Stimulated activated CD4-positive, alpha-beta T cell treated with anti-CD3 and anti-CD28 coated beads, Interleukin-12 subunit alpha, Interleukin-12 subunit beta, amount 100 ng/mL, for 4 hours (primary cell): ENCODE data around the gene RIMOC1.
"Not testable (repeated sequence)": the region's sequence is repeated elsewhere in the genome, so short reads cannot be mapped to it uniquely, and the experiment has no call there.

ENCODE experiments used
- DNase-seq: peaks from one replicate; pipeline ENCODE4 v3.0.0-alpha.2; 2020

Gene RIMOC1

DNA sequence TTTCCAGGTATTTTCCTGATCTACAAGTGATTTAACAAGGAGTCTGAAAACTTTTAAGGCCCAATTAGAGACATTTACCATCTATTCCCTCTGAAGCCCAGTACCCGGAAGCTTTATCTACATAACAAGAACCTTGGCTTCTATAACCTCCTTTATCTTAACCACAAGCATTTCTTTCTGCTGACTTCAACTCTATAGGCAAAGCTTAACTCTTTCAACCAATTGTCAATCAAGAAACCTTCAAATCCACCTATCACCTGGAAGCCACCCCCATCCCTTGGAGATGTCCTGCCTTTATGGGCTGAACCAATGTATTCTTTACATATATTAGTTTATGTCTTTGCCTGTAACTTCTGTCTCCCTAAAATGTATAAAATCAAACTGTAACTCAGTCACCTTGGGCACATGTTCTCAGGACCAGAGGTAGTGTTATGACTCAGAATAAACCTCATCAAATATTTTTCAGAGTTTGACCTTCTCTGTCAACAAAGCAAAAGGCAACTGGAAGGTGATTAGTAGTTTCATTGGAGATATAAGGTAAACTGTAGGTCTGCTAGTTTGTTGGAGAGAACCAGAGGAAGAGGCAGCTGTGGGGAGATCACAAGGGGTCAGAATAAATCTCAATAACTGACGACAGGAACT is 13.0 kb upstream of the RIMOC1 start:
- no peak for DNase-seq

DNA sequence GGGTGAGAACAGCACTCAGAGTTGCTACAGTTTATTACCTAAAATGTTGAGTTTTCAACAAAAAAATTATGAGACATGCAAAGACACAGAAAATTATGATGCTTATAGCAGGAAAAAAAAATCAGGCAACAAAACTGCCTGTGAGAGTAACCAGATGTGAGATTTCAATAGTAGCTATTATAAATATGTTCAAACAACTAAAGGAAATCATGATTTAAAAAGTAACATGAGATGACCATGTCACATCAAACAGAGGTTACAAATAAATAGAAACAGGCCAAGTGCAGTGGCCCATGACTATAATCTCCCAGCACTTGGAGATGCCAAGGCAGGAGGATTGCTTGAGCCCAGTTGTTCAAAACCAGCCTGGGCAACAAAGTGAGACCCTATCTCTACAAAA is 12.1 kb upstream of the RIMOC1 start:
- DNase-seq: no peak

DNA sequence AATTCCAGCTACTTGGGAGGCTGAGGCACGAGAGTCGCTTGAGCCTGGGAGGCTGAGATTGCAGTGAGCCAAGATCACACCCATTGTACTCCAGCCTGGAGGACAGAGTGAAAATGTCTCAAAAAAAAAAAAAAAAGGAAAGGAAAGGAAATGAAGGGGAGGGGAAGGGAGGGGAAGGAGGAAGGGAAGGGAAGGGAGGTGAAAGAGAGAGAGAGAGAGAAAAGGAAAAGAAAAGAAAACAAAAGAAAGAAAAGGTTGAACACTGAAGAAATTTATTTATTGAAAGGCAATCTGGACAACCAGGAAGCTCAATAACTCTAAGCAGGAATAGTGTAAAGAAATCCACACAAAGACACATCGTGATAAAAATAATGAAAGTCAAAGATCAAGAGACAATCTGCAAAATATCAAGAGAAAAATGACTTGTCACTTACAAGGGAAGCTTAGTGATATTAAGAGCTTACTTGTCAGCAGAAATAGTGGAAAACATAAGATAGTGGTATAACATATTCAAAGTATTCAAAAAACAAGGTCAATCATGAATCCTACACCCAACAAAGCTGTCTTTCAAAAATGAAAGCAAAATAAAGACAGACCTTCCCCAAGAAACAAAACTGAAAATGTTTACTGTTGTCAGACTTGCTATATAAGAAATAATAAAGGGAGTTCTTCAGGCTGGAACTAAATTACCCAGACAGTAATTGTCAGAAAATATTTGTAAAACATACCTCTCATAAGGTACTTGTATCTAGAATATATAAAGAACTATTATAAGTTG is 10.9 kb upstream of the RIMOC1 start:
- DNase-seq: no peak

DNA sequence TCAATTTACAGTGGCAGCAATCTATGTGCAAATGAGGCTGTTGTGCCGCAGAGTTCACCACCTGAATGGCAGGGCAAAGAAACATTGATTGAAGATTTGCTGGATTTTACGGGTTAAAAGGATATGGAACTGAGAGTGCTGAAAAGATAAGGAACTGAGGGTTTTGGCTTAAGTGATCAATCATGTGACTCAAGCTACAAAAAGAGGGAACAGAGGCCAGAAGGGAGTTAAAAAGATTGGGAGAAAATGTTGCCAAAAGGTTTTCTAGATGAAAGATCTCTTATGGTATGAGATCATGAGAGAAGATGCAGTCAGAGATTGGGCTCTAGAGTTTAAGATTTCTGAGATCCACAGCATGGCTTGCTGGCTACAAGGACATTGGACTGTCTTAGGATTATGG is 7.9 kb upstream of the RIMOC1 start:
- DNase-seq: no peak

DNA sequence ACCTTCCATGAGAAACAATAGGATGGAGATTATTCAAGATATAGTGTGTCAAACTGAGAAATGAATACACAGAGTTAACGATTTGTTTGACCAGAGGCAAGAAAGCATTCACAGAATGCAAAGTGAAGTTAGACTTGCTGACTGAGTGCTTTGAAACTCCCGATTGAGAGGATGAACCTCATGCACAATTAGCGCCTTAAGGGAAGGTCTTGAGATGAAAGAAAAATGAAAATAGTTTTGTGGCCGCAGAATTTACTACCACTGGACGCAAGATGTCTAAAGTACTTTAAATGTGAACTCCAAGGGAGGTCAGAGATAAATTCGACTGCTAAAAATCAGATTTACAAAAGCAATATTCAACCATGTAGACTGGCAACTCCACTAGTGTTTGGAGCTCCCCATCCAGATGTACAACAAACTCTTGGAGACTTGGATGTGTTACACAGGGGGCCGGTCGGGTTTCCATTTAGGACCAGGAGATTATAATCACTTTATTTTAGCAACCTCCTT is 707 bp upstream of the RIMOC1 start:
- DNase-seq: no peak

DNA sequence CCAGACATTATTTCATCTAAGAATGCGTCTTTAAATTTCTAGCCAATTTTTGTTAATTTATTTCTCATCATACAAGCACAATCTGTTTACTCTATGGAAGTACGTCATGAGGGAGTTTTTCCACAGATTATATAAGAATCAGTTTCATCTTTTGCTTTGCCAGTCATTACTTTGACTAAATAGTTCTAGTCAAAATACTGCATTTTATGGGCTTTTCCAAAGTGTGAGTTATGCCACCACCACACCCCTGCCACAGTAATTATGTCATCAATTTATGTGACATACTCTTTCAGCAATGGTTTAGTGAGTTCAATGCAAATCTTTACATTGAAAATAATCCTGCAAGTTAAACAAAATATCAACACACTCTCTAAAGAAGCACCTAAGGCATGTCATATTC is 2.0 kb downstream of the RIMOC1 start:
- no peak for DNase-seq

DNA sequence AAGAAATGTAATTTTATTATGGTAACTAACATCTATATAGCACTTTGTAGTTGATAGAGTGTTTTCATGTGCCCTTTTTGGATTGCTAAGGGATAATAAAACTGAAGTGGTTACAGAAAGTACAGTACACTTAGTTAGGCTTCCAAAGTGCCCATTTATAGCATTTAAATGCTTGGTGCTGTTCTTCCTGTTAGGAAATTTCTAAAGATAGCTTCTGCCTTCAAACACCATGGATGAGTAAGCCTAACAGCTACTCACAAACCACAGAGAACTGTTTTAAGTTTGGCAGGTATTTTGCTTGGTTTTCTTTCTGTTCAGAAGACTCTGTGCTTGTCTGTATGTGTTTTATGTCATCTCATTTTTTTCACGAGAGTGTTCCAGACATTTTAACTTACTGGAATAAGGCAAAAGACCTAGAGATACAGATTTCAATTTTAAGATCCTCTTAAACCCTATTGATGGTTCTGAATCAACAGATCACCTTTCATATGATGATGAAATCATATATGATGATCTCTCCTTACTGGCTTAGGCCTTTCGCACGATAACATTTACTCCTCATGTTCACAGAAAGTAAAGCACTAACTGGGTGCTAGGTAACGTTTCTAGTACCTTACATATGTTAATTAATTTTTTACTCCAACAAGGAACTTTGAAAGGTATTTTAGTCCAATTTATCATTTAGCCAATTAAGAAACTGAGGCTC is 4.4 kb downstream of the RIMOC1 start:
- DNase-seq: no peak

DNA sequence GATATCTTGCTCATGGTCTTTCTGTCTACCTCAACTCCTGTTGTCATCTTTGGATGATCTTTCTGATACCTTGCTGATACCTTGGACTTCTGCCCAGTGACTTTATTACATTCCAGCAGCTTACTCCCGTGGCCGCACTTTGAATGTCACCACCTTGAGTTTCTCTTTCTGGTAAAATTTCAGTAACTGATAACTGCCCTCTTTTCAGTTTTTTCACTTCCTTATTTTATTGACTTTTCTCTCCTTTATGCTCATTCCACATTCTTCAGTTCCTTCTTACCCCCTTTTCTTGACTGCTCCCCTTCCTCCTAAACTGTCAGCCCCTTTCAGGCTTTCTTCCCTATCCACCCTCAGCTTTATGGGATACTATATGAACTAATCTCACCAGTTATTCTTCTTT is 14.0 kb downstream of the RIMOC1 start:
- DNase-seq: no peak

DNA sequence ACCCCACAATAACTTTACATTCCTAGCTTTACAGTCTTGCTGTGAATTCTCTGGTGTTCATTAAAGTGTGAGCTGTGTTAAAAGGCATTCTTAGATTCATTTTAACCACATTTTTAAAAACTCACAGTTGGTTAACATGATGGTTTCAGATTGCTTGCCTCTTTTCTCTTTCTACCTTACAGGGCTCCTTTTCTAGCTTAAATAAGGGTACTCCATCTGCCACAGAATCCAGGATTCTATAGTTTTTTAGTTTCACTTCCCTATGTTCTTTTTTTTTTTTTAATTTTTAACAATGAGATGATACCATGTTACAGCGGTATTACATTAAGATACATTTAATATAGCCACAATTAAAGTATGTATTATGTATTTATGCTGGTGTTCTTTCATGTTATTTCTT is 17.0 kb downstream of the RIMOC1 start:
- no peak for DNase-seq

DNA sequence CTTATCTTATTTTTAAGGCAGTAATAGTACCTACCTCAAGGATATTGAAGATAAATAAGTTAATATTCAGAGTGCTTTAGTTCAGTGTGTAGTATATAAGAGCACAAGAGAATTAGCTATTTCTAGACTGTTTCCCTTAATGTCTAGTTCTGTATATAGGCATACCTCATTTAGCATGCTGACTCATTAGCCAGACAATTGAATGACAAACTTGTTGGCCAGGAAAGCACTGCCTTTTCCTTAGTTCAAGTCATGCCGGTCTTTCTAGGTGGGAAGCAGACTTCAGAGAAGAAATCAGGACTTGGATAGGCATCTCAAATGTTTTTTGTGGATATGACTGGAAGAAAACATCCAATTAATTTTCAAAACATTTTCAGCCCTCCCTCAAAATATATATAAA is 17.7 kb downstream of the RIMOC1 start:
- DNase-seq: no peak

DNA sequence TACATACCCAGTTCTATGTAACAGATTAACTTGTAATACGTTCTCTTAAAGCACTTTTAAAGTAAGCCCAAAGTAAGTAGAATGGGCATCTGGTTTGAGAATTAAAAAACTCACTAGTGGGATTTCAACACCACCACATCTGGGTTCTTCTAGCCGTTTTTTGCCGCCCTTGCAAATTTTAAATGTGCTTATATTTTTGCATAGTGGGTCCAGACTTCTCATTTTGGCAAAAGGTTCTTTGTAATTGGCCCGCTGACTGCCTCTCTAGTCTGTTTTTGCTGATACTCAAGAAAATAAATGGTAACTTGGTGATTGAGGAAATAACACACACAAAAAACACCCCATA is 20.4 kb downstream of the RIMOC1 start:
- DNase-seq: no peak

DNA sequence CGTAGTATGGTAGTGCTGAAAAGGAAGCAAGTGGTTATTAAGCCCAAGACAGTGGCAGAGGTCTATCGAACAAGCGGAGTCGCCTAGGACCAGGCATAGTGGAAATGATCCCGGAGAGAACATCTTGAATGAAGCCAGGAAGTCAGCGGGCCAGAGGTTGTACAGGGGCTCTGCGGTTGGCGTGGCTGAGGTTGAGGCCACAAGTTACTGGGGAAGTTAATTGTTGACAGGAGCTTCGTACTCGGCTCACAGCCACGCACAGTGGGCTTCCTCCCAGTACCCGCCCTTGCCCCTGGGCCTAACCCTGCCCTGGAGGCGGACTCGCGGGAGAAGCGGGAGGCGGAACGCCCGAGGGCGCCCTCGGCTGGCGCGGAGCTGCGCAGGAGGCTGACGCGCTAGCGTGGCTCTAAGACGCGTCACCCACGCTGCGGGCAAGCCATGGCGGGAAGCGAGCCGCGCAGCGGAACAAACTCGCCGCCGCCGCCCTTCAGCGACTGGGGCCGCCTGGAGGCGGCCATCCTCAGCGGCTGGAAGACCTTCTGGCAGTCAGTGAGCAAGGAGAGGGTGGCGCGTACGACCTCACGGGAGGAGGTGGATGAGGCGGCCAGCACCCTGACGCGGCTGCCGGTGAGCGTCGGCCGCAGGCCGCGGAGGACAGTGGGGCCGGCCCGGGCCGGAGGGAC is 20.9 kb downstream of the RIMOC1 start, which contains the start of gene FBXO4:
FBXO4 (plus strand) TSS at position 410 of the 683 bp plus-strand sequence; CDS start at position 439, 29 bp downstream.
- DNase-seq: peak; percentile 84

DNA sequence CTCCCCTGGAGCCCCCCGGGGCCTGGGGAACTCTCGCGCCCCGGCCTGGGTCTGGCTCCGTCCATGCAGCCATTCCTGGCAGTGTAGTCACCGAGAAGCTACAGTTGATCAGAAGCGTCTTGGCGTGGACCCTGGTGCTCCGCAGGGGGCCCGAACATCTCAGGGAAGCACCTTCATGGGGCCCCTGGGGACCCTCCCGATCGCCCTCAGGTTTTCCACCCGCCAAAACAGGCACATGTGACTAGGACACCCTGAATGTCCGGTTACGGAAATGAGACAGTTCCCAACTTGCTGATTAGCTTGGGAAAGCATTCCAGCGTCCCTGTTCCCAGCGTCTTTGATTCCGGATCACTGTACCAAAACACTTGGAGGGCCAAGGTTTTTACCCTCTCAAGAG is 21.4 kb downstream of the RIMOC1 start:
- DNase-seq: peak; percentile 27

DNA sequence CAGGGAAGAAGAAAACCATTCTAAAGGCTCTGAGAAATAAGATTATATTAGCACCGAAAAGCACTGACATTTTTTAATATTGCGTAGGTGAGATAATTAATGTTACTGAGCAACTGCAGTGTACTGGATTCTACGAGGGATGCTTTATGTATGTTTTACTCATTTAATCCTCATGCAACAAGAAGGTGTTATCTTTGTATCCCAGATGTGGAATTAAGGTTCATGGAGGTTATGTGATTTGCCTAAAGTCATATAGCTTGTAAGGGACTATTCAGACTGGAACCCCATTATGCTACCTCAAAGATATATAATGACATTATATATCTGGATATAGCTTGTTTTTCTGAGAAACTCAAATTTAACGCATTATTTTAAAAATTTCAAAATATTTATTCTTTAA is 23.5 kb downstream of the RIMOC1 start:
- DNase-seq: no peak

DNA sequence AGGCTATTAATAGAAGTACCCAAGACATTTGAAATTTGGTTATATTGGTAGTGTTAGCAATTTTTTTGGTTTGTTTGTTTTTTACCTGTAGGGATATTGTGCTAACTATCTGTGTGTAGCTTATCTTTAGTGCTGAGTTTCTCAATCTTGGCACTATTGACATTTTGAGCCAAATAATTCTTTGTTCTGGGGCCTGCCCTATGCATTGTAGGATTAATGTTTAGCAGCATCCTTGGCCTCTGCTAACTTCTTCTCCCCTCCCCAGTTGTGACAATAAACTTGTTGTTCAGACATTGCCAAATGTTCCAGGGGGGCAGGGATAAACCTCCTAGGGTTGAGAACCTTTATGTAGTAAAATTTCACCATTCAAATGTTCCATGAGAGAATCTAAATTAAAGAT is 24.9 kb downstream of the RIMOC1 start:
- DNase-seq: no peak

DNA sequence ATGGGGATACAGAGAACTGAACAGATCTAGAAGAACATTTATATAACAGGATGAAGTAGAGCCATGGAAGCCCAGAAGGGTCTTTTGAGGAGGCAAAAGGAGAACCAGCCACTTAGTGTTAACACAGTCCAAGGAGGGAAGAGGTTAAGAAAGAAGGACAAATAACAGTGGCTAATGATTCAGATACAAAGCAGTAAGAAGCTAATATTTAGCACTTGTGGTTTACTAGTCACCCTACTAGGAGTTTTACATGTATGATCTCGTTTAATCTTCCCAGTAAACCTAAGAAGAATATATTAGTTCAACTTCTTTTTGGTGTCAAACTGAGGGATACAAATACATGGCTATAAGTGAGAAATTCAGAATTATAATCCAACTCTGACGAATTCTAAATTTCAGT is 28.6 kb downstream of the RIMOC1 start:
- no peak for DNase-seq

DNA sequence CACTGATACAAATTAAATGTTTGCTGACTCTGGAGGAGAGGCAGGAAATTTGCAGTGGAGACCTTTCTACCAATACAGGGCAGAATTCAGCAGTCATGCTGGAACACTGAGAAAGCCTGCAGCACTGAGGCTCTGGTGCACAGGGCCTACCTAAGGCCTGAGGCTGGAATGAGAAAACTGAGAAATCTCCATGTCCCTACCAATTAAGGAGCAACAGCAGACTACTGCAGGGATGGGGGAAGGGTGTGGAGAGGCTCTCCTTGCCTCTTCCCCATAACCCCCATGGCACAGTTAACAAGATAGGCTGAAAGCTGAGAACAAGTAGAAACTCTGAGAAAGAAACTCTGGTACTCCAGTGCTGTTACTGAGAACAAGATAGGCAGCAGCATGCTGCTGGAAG is 31.4 kb downstream of the RIMOC1 start:
- DNase-seq: no peak

DNA sequence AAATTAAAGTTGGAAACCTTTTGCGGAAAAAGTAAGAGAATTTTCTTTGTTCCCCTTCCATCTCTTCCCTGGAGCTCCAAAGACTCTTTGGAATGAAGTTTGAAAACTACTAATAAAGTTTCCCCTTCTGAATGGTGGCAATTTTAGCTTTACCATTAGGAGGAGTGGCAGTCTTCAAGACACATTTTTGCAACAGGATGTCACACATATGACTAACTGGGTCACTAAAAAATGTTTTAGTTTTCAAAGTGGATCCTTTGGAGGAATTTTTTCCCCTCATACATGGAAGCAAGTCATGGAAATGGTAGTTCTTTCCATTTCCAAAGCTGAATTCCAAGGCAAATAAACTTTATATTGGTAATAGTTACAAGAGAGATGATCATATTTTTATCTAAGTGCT is 36.5 kb downstream of the RIMOC1 start:
- DNase-seq: no peak

DNA sequence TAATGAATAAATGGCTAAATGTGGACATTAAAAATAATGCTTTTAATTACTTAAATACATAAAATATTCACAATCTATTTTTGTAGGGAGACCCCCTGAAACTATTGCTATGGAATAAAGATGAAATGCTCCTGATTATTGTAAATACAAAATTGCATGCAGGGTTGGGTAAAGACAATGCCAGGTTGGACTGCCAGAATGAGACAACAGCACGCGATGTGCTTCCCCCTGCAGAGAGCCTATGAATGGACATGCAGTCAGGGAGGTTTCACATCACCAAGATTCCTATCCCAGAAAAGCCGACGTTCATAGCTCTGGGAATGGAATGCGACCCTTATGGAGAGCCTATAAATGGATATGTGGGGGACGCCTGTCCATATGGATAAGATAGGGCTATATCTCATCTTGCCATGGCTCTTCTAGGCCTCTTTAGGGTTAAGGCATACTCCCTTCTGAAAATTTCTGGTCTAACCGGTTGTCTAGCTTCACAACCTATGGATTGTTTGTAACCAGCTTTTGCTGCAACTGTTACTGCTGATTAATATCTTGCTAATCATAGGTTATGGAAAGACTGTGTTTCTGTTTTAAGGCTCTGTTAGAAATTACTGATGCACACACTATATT is 41.3 kb downstream of the RIMOC1 start:
- DNase-seq: not testable (repeated sequence)

DNA sequence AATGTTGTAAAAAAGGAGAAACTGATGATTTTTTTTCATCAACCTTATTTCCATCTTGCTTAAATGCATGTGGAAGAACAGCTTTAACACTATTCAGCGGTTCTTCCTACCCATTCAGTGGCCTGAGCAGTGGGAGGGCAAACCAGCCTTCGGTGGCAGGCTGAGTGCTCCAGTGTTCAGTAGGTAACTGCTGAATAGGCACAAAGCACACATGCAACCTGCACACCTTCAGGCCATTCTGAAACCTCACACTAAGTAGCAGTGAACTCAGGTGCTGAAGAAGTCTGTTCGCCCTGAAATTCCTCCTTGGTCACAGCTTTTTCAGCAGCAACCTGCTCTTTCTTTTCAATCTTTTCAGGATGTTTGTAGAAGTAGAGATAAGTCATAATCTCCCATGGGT is 47.1 kb downstream of the RIMOC1 start:
- no peak for DNase-seq
